ENCODE results near the gene TRAF4.

DNA sequence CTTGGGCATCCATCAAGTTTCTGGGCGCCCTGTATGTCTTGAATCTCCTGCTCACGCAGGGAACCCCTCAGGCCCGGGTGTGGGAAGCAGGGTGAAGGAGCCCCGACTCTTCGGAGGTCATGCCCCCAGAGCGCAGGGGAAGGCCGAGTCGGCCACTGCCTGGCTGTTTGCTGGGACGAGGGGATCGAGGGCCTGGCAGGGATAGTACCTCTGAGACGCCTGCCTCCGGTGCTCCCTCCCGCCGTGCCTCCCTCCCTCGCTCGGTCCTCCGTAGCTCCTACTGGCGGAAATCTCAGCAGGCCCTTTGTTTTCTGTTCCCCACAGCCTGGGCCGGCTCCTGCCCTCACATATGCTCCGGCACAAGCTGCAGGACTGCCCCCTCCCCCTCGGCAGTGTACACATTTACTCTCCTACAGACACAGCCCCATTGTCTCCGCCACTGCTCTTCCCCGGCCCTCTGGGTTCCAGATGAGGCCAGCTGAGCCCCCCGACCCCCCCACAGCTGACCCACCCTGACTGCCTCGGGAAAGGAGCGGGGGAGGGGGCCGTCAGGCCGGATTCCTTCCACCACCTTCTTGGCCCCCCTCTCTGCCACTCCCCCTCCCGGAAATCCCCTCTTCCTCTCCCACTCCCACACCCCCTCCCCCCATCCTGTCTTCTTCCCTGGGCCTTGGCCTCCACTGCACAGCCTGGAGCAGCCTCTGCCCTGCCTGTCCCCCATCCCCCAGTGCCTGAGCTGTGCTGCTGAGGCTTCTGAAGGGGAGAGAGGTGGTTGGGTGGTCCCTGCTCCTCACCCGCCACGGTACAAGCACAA is 1.4 kb downstream of the TRAF4 start:
- TF ChIP-seq POLR2A (IDR thresholded peaks at IDR 0.05) (no peak), CTCF (IDR thresholded peaks at IDR 0.05) (no peak)

Measured in testis (tissue), 2 donors.